ENCODE results near the gene SFXN4. TPM values are rescaled to one million over a fixed set of nuclear protein-coding genes. Genes with fewer than 3 reads are reported as not detected.

The SFXN4 gene
- total RNA-seq, 1 experiment from 2014 or later: 24.0 TPM

GRCh38 chr10:119103903-119104653 is 61.4 kb downstream of the SFXN4 start, which contains the start of gene DENND10 (continued):
- peak; percentile 60 for TF ChIP-seq FOXP4 (CRISPR knock-in tag; IDR thresholded peaks at IDR 0.05)
- no peak for TF ChIP-seq KAT7 (CRISPR knock-in tag; IDR thresholded peaks at IDR 0.05; ENCODE audit: borderline replicate concordance)
- no peak for TF ChIP-seq JAZF1 (CRISPR knock-in tag; IDR thresholded peaks at IDR 0.05)
- 0 out of 2 replicates have a peak, but pooled peaks have one; percentile 30 for TF ChIP-seq USF1 (CRISPR knock-in tag; IDR thresholded peaks at IDR 0.05)

- Mint-ChIP-seq H3K36me3 (peaks cover 7% of the 10 kb centered on the region), H3K27me3 (ENCODE audit: low read depth) (peaks cover 3% of the 10 kb centered on the region; the same call in 1 of the 2 replicates), H3K9me3 (no peaks in the 10 kb centered on the region), H3K4me3 (peak overlapping the region; percentile 45), H3K4me1 (peaks cover 6% of the 10 kb centered on the region), H3K27ac (peak overlapping the region; percentile 15; the same call in 1 of the 2 replicates)
- no peak for DNase-seq (ENCODE audit: low spot score)
- TF ChIP-seq USF1 (CRISPR knock-in tag; IDR thresholded peaks at IDR 0.05) (no peak), ZNF138 (CRISPR knock-in tag; conservative IDR thresholded peaks at IDR 0.05) (no peak), JUN (CRISPR knock-in tag; IDR thresholded peaks at IDR 0.05) (no peak), STAT6 (CRISPR knock-in tag; conservative IDR thresholded peaks at IDR 0.05; ENCODE audit: low read depth) (no peak), ZNF121 (CRISPR knock-in tag; IDR thresholded peaks at IDR 0.05) (no peak), AFF4 (CRISPR knock-in tag; IDR thresholded peaks at IDR 0.05; ENCODE audit: borderline replicate concordance) (no peak)
- CTCF ChIA-PET: interaction anchor here (0.6 to 2.3 kb wide), 4 partner anchors 18 to 445 kb away, joined by 3 to 9 read pairs (median 6); no protein-coding TSS in a partner anchor
- POLR2A ChIA-PET: interaction anchor here (1.2 kb wide), 1 partner anchor 73 kb away, joined by 3 read pairs; no protein-coding TSS in a partner anchor
- no peak for ATAC-seq
Observed at GRCh38 chr10:119103241-119103902, 62.1 kb downstream of the SFXN4 start.
